ENCODE results near the gene CSF3R.
"Not testable (repeated sequence)": the region's sequence is repeated elsewhere in the genome, so short reads cannot be mapped to it uniquely, and the experiment has no call there.

The CSF3R gene

DNA sequence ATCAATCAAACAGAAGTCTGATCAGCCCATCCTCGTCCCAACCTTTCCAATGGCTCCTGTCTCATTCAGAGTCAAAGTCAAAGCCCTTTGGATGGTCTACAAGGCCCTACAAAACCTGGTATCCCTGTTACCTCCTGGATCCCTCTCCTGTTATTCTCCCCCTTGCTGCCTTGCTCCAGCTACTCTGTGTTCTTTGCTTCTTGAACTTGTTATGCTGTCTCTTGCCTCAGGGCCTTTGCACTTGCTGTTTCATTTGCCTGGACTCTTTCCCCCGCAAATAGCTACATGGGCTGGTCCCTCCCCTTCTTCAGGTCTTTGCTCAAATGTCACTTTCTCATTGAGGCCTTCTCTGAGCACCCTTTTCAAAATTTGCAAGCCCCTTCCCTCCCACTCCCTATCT, 1.4 kb upstream of the CSF3R start:
- no peak for DNase-seq (ENCODE audit: low read depth in 2 of 3, low spot score in 2 of 3)

- no peak for DNase-seq (ENCODE audit: low read depth in 2 of 3, low spot score in 2 of 3)
Observed at GRCh38 chr1:36481771-36482723, 666 bp downstream of the CSF3R start.

DNA sequence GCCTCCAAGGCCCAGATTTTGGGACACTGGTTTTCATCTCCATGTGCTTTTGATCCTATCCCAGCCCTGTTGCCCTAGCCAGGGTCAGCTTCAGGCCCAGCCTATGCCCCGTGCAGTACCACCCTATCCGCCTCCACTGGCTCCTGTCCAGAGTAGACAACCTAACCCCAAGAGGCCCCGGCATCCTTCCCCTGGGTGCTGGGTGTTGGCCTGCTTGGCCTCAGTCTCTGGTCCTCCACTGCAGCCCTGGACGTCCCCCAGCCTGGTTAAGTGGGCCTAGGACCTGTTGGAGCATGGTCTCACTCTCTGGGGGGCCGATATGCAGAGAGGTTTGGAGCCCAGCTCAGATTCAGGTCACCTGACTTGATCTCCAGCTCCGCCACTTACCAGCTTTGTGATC, 1.6 kb downstream of the CSF3R start:
- no peak for DNase-seq (ENCODE audit: low read depth in 2 of 3, low spot score in 2 of 3)

DNA sequence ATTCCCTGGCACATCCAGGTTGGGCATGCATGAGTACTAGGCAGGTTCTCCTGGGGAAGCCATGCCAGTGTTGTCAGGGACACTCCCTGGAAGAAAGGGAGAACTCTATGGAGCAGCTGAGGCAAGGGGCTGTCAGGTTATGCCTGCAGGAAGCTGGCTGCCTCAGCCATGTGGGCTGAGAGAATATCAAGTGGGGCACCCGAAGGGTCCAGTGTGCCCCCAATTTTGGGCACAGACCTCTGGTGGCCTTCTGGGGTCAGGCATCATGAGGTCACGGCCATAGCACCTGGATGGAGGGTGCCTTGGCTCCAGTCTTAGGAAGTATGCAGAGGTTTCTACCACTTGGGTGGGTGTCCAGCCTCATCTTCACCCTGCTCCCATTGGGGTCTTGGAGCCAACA, 2.6 kb downstream of the CSF3R start:
- no peak for DNase-seq (ENCODE audit: low read depth in 2 of 3, low spot score in 2 of 3)

DNA sequence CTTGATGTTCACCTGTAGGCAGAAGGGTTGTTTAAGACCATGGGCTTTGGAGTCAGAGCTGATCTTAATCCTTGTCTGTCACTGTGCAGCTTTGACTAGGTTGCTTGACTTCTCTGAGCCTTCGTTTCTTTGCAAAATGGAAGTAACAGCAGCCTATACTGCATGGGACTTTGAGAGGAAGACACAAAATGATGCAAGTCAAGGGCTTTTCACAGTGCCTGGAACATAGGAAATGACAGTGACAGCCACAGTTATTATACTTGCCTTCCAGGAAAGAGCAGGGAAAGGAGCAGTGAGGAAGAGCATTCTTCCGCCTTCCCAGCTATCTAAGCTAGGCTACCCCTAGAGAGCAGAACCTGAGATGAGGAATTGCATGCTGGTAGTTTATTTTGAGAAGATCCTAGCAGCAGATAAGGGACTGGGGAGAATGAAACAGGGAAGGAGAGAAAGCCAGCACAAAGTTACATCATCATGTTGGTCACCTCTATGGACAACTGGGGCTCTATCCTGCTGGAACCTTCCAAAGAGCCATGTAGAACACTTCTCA, 3.1 kb downstream of the CSF3R start:
- no peak for DNase-seq (ENCODE audit: low read depth in 2 of 3, low spot score in 2 of 3)

GRCh38 chr1:36477615-36478014, 5.1 kb downstream of the CSF3R start:
- not testable (repeated sequence) for DNase-seq (ENCODE audit: low read depth in 2 of 3, low spot score in 2 of 3)

DNA sequence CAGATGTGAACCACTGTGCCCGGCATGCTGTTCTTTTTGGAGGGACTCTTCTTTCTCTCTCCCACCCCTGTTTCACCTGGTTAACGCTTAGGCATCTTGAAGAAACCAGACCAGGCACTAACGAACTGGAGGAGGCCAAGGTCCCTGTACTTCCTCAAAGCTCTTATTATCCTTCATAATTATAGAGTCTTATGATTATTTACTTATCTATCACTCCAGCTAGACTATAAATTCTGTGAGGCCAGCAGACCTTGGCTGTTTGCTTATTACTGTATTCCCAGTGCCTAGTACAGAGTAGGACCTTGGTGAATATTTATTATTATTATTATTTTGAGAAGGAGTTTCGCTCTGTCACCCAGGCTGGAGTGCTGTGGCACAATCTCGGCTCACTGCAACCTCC, 5.8 kb downstream of the CSF3R start:
- DNase-seq (ENCODE audit: low read depth in 2 of 3, low spot score in 2 of 3) = no peak

GRCh38 chr1:36475910-36476604, 6.7 kb downstream of the CSF3R start:
- DNase-seq (ENCODE audit: low read depth in 2 of 3, low spot score in 2 of 3) = no peak

DNA sequence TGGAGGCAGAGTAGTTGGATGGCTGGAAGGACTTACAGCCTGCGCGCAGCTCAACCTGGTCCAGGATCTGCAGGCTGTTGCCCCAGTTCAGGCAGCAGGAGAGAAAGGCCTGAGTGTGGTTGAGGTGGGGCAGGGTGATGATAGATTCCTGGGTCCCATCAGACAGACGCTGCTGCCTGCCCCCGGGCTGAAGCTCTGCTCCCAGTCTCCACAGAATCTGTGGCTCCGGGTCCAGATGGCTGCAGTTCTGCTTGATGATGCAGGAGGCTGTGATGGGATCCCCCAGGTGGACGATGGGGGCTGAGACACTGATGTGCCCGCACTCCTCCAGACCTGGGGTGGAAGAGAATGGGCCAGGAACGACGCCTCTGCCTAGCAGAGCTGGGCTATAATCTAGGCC, 7.4 kb downstream of the CSF3R start:
- no peak for DNase-seq (ENCODE audit: low read depth in 2 of 3, low spot score in 2 of 3)

GRCh38 chr1:36472656-36473055, 10.1 kb downstream of the CSF3R start:
- DNase-seq (ENCODE audit: low read depth in 2 of 3, low spot score in 2 of 3) = no peak

GRCh38 chr1:36471830-36472641, 10.7 kb downstream of the CSF3R start:
- DNase-seq (ENCODE audit: low read depth in 2 of 3, low spot score in 2 of 3) = no peak

GRCh38 chr1:36469163-36469562, 13.6 kb downstream of the CSF3R start:
- DNase-seq (ENCODE audit: low read depth in 2 of 3, low spot score in 2 of 3) = no peak

DNA sequence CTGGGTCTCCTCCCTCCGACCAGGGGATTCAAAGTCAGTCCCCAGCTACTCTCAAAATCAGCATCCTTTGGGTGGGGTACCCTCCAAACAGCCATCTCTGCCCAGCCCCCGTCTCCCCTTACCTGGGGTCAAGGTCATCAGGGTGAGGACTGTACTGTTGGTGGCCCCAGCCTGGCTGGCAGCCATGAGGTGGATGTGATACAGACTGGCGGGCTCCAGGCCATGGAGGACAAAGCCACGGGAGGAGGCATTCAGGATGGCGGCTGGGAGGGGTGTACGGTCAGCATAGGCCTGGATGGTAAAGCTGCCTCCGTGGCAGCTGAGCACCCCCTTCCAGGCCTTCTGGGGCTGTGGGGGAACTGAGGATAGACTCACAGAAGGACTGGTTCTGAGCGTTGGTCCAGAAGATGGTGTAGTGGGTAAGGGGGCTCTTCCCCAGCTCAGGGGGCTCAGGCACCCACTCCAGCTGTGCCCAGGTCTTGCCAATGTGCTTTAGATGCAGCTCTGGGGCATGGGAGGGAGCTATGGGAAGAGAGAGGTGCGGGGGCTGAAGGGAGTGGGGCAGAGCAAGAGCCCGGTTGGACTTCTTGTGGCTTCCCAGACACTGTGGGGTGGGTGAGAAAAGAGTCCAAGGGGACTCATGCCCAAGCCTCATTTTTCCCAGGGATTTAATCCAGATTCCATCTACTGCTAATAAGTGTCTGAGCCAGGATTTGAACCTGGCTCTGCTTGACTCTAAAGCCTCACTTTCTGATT, 14.8 kb downstream of the CSF3R start:
- no peak for DNase-seq (ENCODE audit: low read depth in 2 of 3, low spot score in 2 of 3)

DNA sequence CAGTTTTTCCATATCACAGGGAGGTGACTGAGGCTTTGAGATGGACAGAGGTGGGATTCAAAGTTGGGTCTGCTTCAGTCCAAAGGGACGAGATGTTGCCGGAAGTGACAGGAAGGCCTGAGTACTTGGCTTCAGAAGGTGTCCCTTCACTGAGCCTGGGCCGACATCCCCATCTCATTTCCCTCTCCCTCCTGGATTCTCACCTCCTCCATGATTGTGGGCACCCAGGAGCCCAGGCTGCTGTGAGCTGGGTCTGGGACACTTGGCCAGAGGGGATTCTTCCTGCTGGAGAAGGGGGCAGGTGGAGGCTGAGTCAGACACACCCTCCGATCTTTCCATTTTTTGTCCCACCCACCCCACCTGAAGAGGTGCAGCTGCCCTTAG, 15.7 kb downstream of the CSF3R start:
- no peak for DNase-seq (ENCODE audit: low read depth in 2 of 3, low spot score in 2 of 3)

- no peak for DNase-seq (ENCODE audit: low read depth in 2 of 3, low spot score in 2 of 3)
Observed at GRCh38 chr1:36466370-36467026, 16.2 kb downstream of the CSF3R start.

GRCh38 chr1:36465731-36466369, 16.9 kb downstream of the CSF3R start:
- DNase-seq (ENCODE audit: low read depth in 2 of 3, low spot score in 2 of 3) = no peak

GRCh38 chr1:36464605-36465393, 17.9 kb downstream of the CSF3R start:
- no peak for DNase-seq (ENCODE audit: low read depth in 2 of 3, low spot score in 2 of 3)

GRCh38 chr1:36463803-36464604, 18.7 kb downstream of the CSF3R start, which contains the start of gene MRPS15:
MRPS15 (minus strand) TSS chr1:36464384; CDS start chr1:36464275, 109 bp downstream.
- DNase-seq (ENCODE audit: low read depth in 2 of 3, low spot score in 2 of 3) = peak; percentile 85 to 89 (median 89)
